K562 (cell line): ENCODE data around the gene PSEN1. TPM values are rescaled to one million over a fixed set of nuclear protein-coding genes. Genes with fewer than 3 reads are reported as not detected.

Experiments
- ATAC-seq: fragments of 200-7000 bp; cut with Tn5 transposase; 3 replicates; pipeline ENCODE4 v1.9.1; 2020; ENCODE audit warnings: moderate library complexity
- BruUV-seq: library from RNA; stranded (reverse); fragments of 400-500 nt; replicated peaks from 2 replicates; lab custom pipeline; 2021; lab: Mats Ljungman, UMichigan
- CTCF ChIA-PET: fragments of 300-600 bp; formaldehyde crosslinking; extraction: SDS; loops from one replicate; lab custom pipeline; 2021; ENCODE audit warnings: low intra/inter-chr PET ratio; lab: Yijun Ruan, JAX
- POLR2A ChIA-PET: fragments of 300-600, 350-650 bp; sonication (Branson Sonifier 250); formaldehyde crosslinking; extraction: SDS; loops from one replicate; lab custom pipeline; 2021; ENCODE audit warnings: antibody characterized with exemption, inconsistent platforms; lab: Yijun Ruan, JAX
- DNase-seq, 4 experiments: peaks; one replicate each; pipeline versions ENCODE4 v3.0.0 to v3.0.0-alpha.2; 2011 to 2018; ENCODE audit warnings: low spot score in 3 of 4, mixed read lengths in 3 of 4; ENCODE audit errors: extremely low read depth in 1 of 4
- FAIRE-seq: peaks from 2 replicates; lab custom pipeline; 2011; peaks lifted over from hg19 to GRCh38; lab: Jason Lieb, UNC
- H2AFZ ChIP-seq: 2 replicates; pipeline ENCODE4 v1.6.0; 2011; ENCODE audit warnings: low read depth, low read length, control low read depth, inconsistent platforms
- H3K27ac ChIP-seq: fragments of 200-600 bp; 3 replicates; pipeline ENCODE4 v1.8.0; 2011; ENCODE audit warnings: low read depth, mild to moderate bottlenecking, control low read depth, inconsistent platforms, low read length, moderate library complexity, mixed read lengths; ENCODE audit errors: extremely low read depth
- H3K27me3 ChIP-seq, 2 experiments: fragments of 300-600 bp in 1 of 2; 2 replicates in 1 of 2; 3 replicates in 1 of 2; pipeline versions ENCODE4 v1.6.0 to v1.8.0; 2011; ENCODE audit warnings: inconsistent platforms in 2 of 2, low read length in 2 of 2, mild to moderate bottlenecking in 1 of 2, mixed read lengths in 1 of 2, moderate library complexity in 1 of 2; ENCODE audit not compliant: control insufficient read depth in 2 of 2, insufficient read depth in 2 of 2
- H3K36me3 ChIP-seq: fragments of 300-600 bp; 3 replicates; pipeline ENCODE4 v1.8.0; 2011; ENCODE audit warnings: mild to moderate bottlenecking, low read length, inconsistent platforms; ENCODE audit not compliant: control insufficient read depth, insufficient read depth
- H3K4me1 ChIP-seq, 2 experiments: fragments of 200-600 bp in 1 of 2; replicated peaks in 1 of 2; 2 replicates in 1 of 2; 3 replicates in 1 of 2; pipeline versions ENCODE4 v1.5.1 to v1.8.0; 2011; ENCODE audit warnings: inconsistent platforms in 2 of 2, low read length in 2 of 2, mild to moderate bottlenecking in 1 of 2, mixed read lengths in 1 of 2, moderate library complexity in 1 of 2; ENCODE audit not compliant: control insufficient read depth in 2 of 2, insufficient read depth in 2 of 2
- H3K4me2 ChIP-seq: 2 replicates; pipeline ENCODE4 v1.6.1; 2011; ENCODE audit warnings: low read length, control low read depth, inconsistent platforms, mixed read lengths; ENCODE audit not compliant: insufficient read depth
- H3K4me3 ChIP-seq: fragments of 200-600 bp; sonication (generic), shearing (Covaris generic); 2 replicates; pipeline ENCODE4 v1.5.1; 2016; ENCODE audit warnings: control low read depth, inconsistent platforms
- H3K79me2 ChIP-seq: fragments of 200-600 bp; 3 replicates; pipeline ENCODE4 v1.8.0; 2011; ENCODE audit warnings: low read length, inconsistent platforms; ENCODE audit not compliant: control insufficient read depth, insufficient read depth
- H3K9ac ChIP-seq, 2 experiments: 2 replicates each; pipeline versions ENCODE4 v1.6.0 to v1.6.1; 2011; ENCODE audit warnings: low read depth in 2 of 2, low read length in 2 of 2, control low read depth in 1 of 2, inconsistent platforms in 1 of 2, mild to moderate bottlenecking in 1 of 2, mixed read lengths in 1 of 2; ENCODE audit not compliant: insufficient read depth in 1 of 2
- H3K9me1 ChIP-seq: one replicate; pipeline ENCODE4 v1.6.0; 2011; ENCODE audit warnings: inconsistent platforms, mild to moderate bottlenecking, low read length, moderate library complexity; ENCODE audit not compliant: control insufficient read depth, insufficient read depth
- H3K9me3 ChIP-seq: replicated peaks from 2 replicates; pipeline ENCODE4 v1.5.1; 2011; ENCODE audit warnings: low read depth, low read length, inconsistent platforms; ENCODE audit not compliant: control insufficient read depth, insufficient read depth
- H4K20me1 ChIP-seq: replicated peaks from 2 replicates; pipeline ENCODE4 v1.6.1; 2011; ENCODE audit warnings: low read length, inconsistent platforms, mixed read lengths; ENCODE audit not compliant: control insufficient read depth, insufficient read depth
- BDP1 ChIP-seq: IDR thresholded peaks from 3 replicates; pipeline ENCODE4 v1.6.1; 2011; ENCODE audit not compliant: insufficient read length, insufficient read depth
- E2F4 ChIP-seq: sonication (generic); formaldehyde crosslinking; IDR thresholded peaks from 2 replicates; pipeline ENCODE4 v1.8.0; 2022; ENCODE audit warnings: mild to moderate bottlenecking, low read depth, missing genetic modification reagents
- LARP7 ChIP-seq: fragments of 450-650 bp; IDR thresholded peaks from 2 replicates; pipeline ENCODE4 v1.6.1; 2016
- LCOR ChIP-seq: sonication (generic); formaldehyde crosslinking; IDR thresholded peaks from 2 replicates; pipeline ENCODE4 v1.8.0; 2022; ENCODE audit warnings: mild to moderate bottlenecking, missing genetic modification reagents
- MAFF ChIP-seq: IDR thresholded peaks from 2 replicates; pipeline ENCODE4 v1.6.1; 2012; ENCODE audit warnings: low read length, improper control_type of control experiment
- MCM7 ChIP-seq, 2 experiments: fragments of 450-650 bp; IDR thresholded peaks; 2 replicates each; pipeline ENCODE4 v1.6.1; 2016 to 2018
- MEF2A ChIP-seq: IDR thresholded peaks from 2 replicates; pipeline ENCODE4 v1.6.1; 2011; ENCODE audit warnings: low read depth, mild to moderate bottlenecking, low read length, moderate library complexity; ENCODE audit not compliant: control insufficient read depth
- NCOR1 ChIP-seq: fragments of 450-650 bp; IDR thresholded peaks from 2 replicates; pipeline ENCODE4 v1.6.1; 2016; ENCODE audit warnings: mild to moderate bottlenecking, moderate library complexity
- POLR3A ChIP-seq: IDR thresholded peaks from 2 replicates; pipeline ENCODE4 v1.6.1; 2011; ENCODE audit warnings: borderline replicate concordance, mild to moderate bottlenecking, moderate library complexity; ENCODE audit not compliant: insufficient read length, insufficient read depth; ENCODE audit errors: extremely low read depth
- SIN3B ChIP-seq: fragments of 450-650 bp; IDR thresholded peaks from 2 replicates; pipeline ENCODE4 v1.6.1; 2017; ENCODE audit warnings: low read depth, mild to moderate bottlenecking, moderate library complexity
- TAF9B ChIP-seq: fragments of 450-650 bp; IDR thresholded peaks from 2 replicates; pipeline ENCODE4 v1.6.1; 2018; ENCODE audit warnings: mild to moderate bottlenecking; ENCODE audit not compliant: partially characterized antibody
- TAL1 ChIP-seq: fragments of 450-650 bp; IDR thresholded peaks from 2 replicates; pipeline ENCODE4 v1.6.1; 2016; ENCODE audit warnings: mild to moderate bottlenecking
- TCF3 ChIP-seq: sonication (generic); formaldehyde crosslinking; IDR thresholded peaks from 2 replicates; pipeline ENCODE4 v1.4.0; 2020; ENCODE audit warnings: mild to moderate bottlenecking, missing genetic modification reagents
- VEZF1 ChIP-seq: fragments of 200-800 bp; sonication (Bioruptor generic); IDR thresholded peaks from 2 replicates; pipeline ENCODE4 v1.6.1; 2017; ENCODE audit warnings: missing genetic modification characterization, missing compliant biosample characterization
- ZNF12 ChIP-seq: sonication (generic); formaldehyde crosslinking; IDR thresholded peaks from 2 replicates; pipeline ENCODE4 v1.4.0; 2020; ENCODE audit warnings: mild to moderate bottlenecking, missing genetic modification reagents
- ZNF3 ChIP-seq: fragments of 250-450 bp; sonication (Bioruptor Pico); IDR thresholded peaks from 2 replicates; pipeline ENCODE4 v1.5.0; 2021; ENCODE audit warnings: mild to moderate bottlenecking, moderate library complexity
- ZNF398 ChIP-seq: fragments of 250-450 bp; sonication (Bioruptor Pico); IDR thresholded peaks from 2 replicates; pipeline ENCODE4 v1.8.0; 2021; ENCODE audit warnings: moderate library complexity, mild to moderate bottlenecking, inconsistent platforms
- WGBS: fragments of 100-300 bp; shearing (Covaris generic); methylation state at CpG from one replicate; pipeline ENCODE4 v1.1.6; 2016; ENCODE audit warnings: low coverage, mixed read lengths; ENCODE audit not compliant: insufficient coverage; ENCODE audit errors: missing lambda C conversion rate; 5-methylcytosine and 5-hydroxymethylcytosine counted together
- in situ Hi-C: fragments of 300-500 bp; cut with MboI; formaldehyde crosslinking; loops from 4 replicates; pipeline ENCODE4 v1.15.0; 2018; ENCODE audit warnings: inconsistent platforms, mixed read lengths
- intact Hi-C: fragments of 100-400 bp; cut with micrococcal nuclease; formaldehyde crosslinking; loops from 2 replicates; pipeline ENCODE4 v1.14.2; 2022
- polyA plus RNA-seq, 8 experiments: library from polyadenylated mRNA; depleted of rRNA in 4 of 8; stranded (reverse) in 5 of 8; unstranded in 3 of 8; fragments of >200 nt; fragmentation: Nextera tagmentation in 2 of 8; fragmentation: Illumina TruSeq in 1 of 8; extraction: Ambion mirVana in 2 of 8; extraction: Trizol in 1 of 8; gene quantifications; 2 replicates each; pipeline versions ENCODE4 v1.2.1 to v1.2.3, GENCODE V29; 2011 to 2014; ENCODE audit warnings: inconsistent platforms in 1 of 8, missing spikeins in 1 of 8
- total RNA-seq, 7 experiments: library from RNA; depleted of rRNA in 6 of 7; stranded (reverse); fragments of >200 nt in 6 of 7; fragmentation: Illumina TruSeq in 2 of 7; extraction: Trizol in 2 of 7; gene quantifications; 2 replicates each; pipeline versions ENCODE4 v1.2.1 to v1.2.3, GENCODE V29; 2011 to 2021; ENCODE audit warnings: low replicate concordance in 1 of 7

PSEN1 gene
- total and polyA plus RNA-seq, 9 of the 15 experiments (the other 6 are each of a cell fraction or from before 2014, with no cell fraction given) = 6.5 to 25.2 (median 14.3) TPM

GRCh38 chr14:73250781-73251500 is 114.6 kb downstream of the PSEN1 start:
- POLR2A ChIA-PET = no interaction called here
- Histone ChIP-seq H3K4me1 (peaks cover 9 to 29% of the 10 kb centered on the region in 2 experiments; a peak in 4 of 5 replicates), H3K4me2 (no peak overlapping the region), H3K36me3 (no peaks in the 10 kb centered on the region), H4K20me1 (no peaks in the 10 kb centered on the region), H2AFZ (no peak overlapping the region), H3K27me3 (no peaks in the 10 kb centered on the region), H3K9me3 (no peaks in the 10 kb centered on the region), H3K27ac (no peak overlapping the region), H3K79me2 (no peaks in the 10 kb centered on the region), H3K9ac (no peak overlapping the region), H3K4me3 (no peak overlapping the region), H3K9me1 (no peaks in the 10 kb centered on the region)
- TF ChIP-seq MAFF (no peak), TAF9B (no peak), E2F4 (CRISPR knock-in tag) (no peak), ZNF3 (CRISPR knock-in tag) (no peak), MCM7 (IDR thresholded peaks at IDR 0.05) (no peak), VEZF1 (CRISPR knock-in tag) (no peak), LARP7 (no peak), ZNF398 (CRISPR knock-in tag) (no peak), SIN3B (no peak), BDP1 (no peak), TCF3 (CRISPR knock-in tag) (no peak), LCOR (CRISPR knock-in tag) (no peak), MEF2A (no peak), POLR3A (no peak), ZNF12 (CRISPR knock-in tag) (no peak), TAL1 (no peak), NCOR1 (no peak)
- ATAC-seq = no peak
- BruUV-seq = no TSS peak
- CTCF ChIA-PET = no interaction called here
- intact Hi-C loops (no loop called here), in situ Hi-C loops (no loop called here)
- WGBS = 55% methylated on average over 8 of the region's 27 CpGs
- FAIRE-seq = no peak
- DNase-seq = no peak
